Upper lobe of left lung (tissue), 4 donors: ENCODE measurements around the gene YWHAE.

Source experiments
- CTCF ChIP-seq, 6 experiments: fragments of 450-650 bp in 4 of 6; fragments of 200-600 bp in 2 of 6; sonication (generic) in 2 of 6; IDR thresholded peaks; one replicate each; pipeline ENCODE4 v1.5.1; 2016 to 2019; ENCODE audit warnings: antibody characterized with exemption in 6 of 6
- EP300 ChIP-seq, 4 donors: sonication (generic); formaldehyde crosslinking; IDR thresholded peaks; one replicate each; pipeline ENCODE4 v1.5.1; 2017; ENCODE audit warnings: antibody characterized with exemption in 4 of 4, control low read depth in 2 of 4
- POLR2A ChIP-seq, 4 donors: fragments of 450-650 bp; IDR thresholded peaks; one replicate each; pipeline ENCODE4 v1.5.1; 2016 to 2017; ENCODE audit warnings: antibody characterized with exemption in 4 of 4, mild to moderate bottlenecking in 2 of 4
- POLR2AphosphoS5 ChIP-seq, 2 donors: sonication (generic); formaldehyde crosslinking; IDR thresholded peaks; one replicate each; pipeline ENCODE4 v1.5.1; 2017; ENCODE audit warnings: antibody characterized with exemption in 2 of 2

GRCh38 chr17:1385861-1386260, 14.2 kb downstream of the YWHAE start:
- TF ChIP-seq EP300 (IDR thresholded peaks at IDR 0.05) (no peak), POLR2A (IDR thresholded peaks at IDR 0.05) (no peak), CTCF (IDR thresholded peaks at IDR 0.05) (no peak), POLR2AphosphoS5 (IDR thresholded peaks at IDR 0.05) (no peak)
